HL-60 (cell line): ENCODE results near the gene INTS6L.

ENCODE experiments used
- DNase-seq, 2 experiments: peaks; one replicate each; pipeline ENCODE4 v3.0.0-alpha.2; 2010 to 2020; ENCODE audit warnings: low read depth in 1 of 2, low spot score in 1 of 2
- H3K27ac ChIP-seq: fragments of 250-450 bp; sonication (Bioruptor Pico); replicated peaks from 2 replicates; pipeline ENCODE4 v1.5.1; 2020; ENCODE audit warnings: mild to moderate bottlenecking, moderate library complexity
- H3K27me3 ChIP-seq: fragments of 250-450 bp; sonication (Bioruptor Pico); 2 replicates; pipeline ENCODE4 v1.5.1; 2021; ENCODE audit warnings: mild to moderate bottlenecking, moderate library complexity; ENCODE audit not compliant: insufficient read depth, poor library complexity, severe bottlenecking
- H3K4me3 ChIP-seq: replicated peaks from 2 replicates; pipeline ENCODE4 v1.5.1; 2011; ENCODE audit warnings: mild to moderate bottlenecking, control low read depth, low read length; ENCODE audit not compliant: insufficient read depth
- GABPA ChIP-seq: IDR thresholded peaks from 2 replicates; pipeline ENCODE4 v1.6.1; 2012; ENCODE audit warnings: low read depth
- POLR2AphosphoS5 ChIP-seq: IDR thresholded peaks from 2 replicates; pipeline ENCODE4 v1.6.1; 2012; ENCODE audit warnings: low read depth
- SPI1 ChIP-seq: IDR thresholded peaks from 2 replicates; pipeline ENCODE4 v1.6.1; 2012; ENCODE audit warnings: low read depth, mild to moderate bottlenecking, borderline replicate concordance
- TF ChIP-seq, protein P1 (sequence below): IDR thresholded peaks from 2 replicates; pipeline ENCODE4 v1.6.1; 2012; ENCODE audit warnings: low read depth; ENCODE audit not compliant: insufficient replicate concordance
- TF ChIP-seq, protein P2 (sequence below): IDR thresholded peaks from one replicate; pipeline ENCODE4 v1.5.1; 2011; ENCODE audit warnings: low read length, control low read depth, inconsistent platforms; ENCODE audit not compliant: insufficient read depth

INTS6L gene

GRCh38 chrX:135490979-135491514 lies 29.4 kb upstream of the INTS6L start:
- TF ChIP-seq, protein P1, sequence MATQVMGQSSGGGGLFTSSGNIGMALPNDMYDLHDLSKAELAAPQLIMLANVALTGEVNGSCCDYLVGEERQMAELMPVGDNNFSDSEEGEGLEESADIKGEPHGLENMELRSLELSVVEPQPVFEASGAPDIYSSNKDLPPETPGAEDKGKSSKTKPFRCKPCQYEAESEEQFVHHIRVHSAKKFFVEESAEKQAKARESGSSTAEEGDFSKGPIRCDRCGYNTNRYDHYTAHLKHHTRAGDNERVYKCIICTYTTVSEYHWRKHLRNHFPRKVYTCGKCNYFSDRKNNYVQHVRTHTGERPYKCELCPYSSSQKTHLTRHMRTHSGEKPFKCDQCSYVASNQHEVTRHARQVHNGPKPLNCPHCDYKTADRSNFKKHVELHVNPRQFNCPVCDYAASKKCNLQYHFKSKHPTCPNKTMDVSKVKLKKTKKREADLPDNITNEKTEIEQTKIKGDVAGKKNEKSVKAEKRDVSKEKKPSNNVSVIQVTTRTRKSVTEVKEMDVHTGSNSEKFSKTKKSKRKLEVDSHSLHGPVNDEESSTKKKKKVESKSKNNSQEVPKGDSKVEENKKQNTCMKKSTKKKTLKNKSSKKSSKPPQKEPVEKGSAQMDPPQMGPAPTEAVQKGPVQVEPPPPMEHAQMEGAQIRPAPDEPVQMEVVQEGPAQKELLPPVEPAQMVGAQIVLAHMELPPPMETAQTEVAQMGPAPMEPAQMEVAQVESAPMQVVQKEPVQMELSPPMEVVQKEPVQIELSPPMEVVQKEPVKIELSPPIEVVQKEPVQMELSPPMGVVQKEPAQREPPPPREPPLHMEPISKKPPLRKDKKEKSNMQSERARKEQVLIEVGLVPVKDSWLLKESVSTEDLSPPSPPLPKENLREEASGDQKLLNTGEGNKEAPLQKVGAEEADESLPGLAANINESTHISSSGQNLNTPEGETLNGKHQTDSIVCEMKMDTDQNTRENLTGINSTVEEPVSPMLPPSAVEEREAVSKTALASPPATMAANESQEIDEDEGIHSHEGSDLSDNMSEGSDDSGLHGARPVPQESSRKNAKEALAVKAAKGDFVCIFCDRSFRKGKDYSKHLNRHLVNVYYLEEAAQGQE = no peak
- TF ChIP-seq, protein P2, sequence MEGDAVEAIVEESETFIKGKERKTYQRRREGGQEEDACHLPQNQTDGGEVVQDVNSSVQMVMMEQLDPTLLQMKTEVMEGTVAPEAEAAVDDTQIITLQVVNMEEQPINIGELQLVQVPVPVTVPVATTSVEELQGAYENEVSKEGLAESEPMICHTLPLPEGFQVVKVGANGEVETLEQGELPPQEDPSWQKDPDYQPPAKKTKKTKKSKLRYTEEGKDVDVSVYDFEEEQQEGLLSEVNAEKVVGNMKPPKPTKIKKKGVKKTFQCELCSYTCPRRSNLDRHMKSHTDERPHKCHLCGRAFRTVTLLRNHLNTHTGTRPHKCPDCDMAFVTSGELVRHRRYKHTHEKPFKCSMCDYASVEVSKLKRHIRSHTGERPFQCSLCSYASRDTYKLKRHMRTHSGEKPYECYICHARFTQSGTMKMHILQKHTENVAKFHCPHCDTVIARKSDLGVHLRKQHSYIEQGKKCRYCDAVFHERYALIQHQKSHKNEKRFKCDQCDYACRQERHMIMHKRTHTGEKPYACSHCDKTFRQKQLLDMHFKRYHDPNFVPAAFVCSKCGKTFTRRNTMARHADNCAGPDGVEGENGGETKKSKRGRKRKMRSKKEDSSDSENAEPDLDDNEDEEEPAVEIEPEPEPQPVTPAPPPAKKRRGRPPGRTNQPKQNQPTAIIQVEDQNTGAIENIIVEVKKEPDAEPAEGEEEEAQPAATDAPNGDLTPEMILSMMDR = no peak
- TF ChIP-seq GABPA (no peak), SPI1 (no peak), POLR2AphosphoS5 (no peak)
- Histone ChIP-seq H3K27me3 (no peaks in the 10 kb centered on the region), H3K4me3 (no peak overlapping the region), H3K27ac (no peak overlapping the region)
- no peak for DNase-seq

DNA sequence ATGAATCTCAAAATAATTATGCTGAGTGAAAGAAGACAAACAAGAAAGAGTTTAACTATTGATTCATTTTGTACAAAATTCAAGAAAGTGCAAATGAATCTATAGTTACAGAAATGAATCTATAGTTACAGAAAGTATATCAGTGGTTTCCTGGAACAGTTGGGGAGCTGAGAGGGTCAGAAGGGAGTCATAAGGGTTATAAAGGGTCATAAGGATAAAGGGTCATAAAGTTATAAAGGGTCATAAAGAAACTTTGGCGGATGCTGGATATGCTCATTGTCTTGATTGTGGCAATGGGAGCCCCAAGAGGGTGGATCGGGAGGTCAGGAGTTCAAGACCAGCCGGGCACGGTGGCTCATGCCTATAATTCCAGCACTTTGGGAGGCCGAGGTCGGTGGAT lies 26.0 kb upstream of the INTS6L start:
- Histone ChIP-seq H3K4me3 (no peak overlapping the region), H3K27me3 (no peaks in the 10 kb centered on the region), H3K27ac (no peak overlapping the region)
- TF ChIP-seq GABPA = no peak
- TF ChIP-seq, protein P2 = no peak
- no peak for TF ChIP-seq SPI1
- no peak for TF ChIP-seq POLR2AphosphoS5
- TF ChIP-seq, protein P1 = no peak
- no peak for DNase-seq

DNA sequence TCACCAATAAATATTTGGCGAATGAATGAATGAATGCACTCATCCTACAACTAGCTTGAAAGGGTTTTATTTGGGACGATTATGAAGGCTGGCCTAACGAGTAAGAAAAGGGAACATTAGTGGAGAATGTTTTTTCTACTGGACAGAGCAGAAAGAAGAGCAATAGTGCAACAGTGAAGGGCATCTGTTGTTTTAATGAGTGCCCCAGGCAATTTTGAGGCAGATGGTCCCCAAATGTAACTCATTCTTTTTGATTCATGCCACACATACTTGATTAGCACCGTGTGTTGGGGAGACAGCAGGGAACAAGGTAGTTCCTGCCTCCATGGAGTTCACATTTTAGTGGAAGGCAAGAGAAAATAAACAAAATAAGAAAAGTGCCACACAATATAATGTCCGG lies 22.7 kb upstream of the INTS6L start:
- Histone ChIP-seq H3K27me3 (no peaks in the 10 kb centered on the region), H3K4me3 (no peak overlapping the region), H3K27ac (no peak overlapping the region)
- TF ChIP-seq GABPA = no peak
- TF ChIP-seq SPI1 = no peak
- TF ChIP-seq, protein P2 = no peak
- TF ChIP-seq, protein P1 = no peak
- TF ChIP-seq POLR2AphosphoS5 = no peak
- DNase-seq = no peak
